Astrocyte of the spinal cord (primary cell): ENCODE results near the gene ABCA4.
A peak's percentile ranks its signal among the peaks of the same experiment; 100 is the strongest.

Experiments used
- DNase-seq: peaks from one replicate; pipeline ENCODE4 v3.0.0; 2011; ENCODE audit warnings: low read depth, low spot score
- H3K4me3 ChIP-seq: 2 replicates; pipeline ENCODE4 v1.5.1; 2011; ENCODE audit warnings: low read depth, mild to moderate bottlenecking, low read length, moderate library complexity
- CTCF ChIP-seq: IDR thresholded peaks from 2 replicates; pipeline ENCODE4 v1.5.1; 2012; ENCODE audit warnings: low read depth, mild to moderate bottlenecking, low read length, inconsistent platforms
- in situ Hi-C: cut with HindIII; loops from 2 replicates; pipeline ENCODE4 v1.10.0; 2017; ENCODE audit warnings: low sequenced_read_pairs

ABCA4 gene

GRCh38 chr1:93969371-93969770 lies 151.6 kb downstream of the ABCA4 start:
- no peak for TF ChIP-seq CTCF
- in situ Hi-C loops, result no loop called here
- no peak overlapping the region for H3K4me3 ChIP-seq

GRCh38 chr1:93967306-93967705 lies 153.6 kb downstream of the ABCA4 start:
- no peak overlapping the region for H3K4me3 ChIP-seq
- in situ Hi-C loops, result no loop called here
- TF ChIP-seq CTCF, result no peak
- no peak for DNase-seq

More at GRCh38 chr1:93969371-93969770, 151.6 kb downstream of the ABCA4 start:
- no peak for DNase-seq

- H3K4me3 ChIP-seq, result no peak overlapping the region
- no peak for DNase-seq
- TF ChIP-seq CTCF, result no peak
- in situ Hi-C loops, result no loop called here
Observed at GRCh38 chr1:93965888-93966287, 155.1 kb downstream of the ABCA4 start.

GRCh38 chr1:93965256-93965655 lies 155.7 kb downstream of the ABCA4 start:
- H3K4me3 ChIP-seq, result no peak overlapping the region
- TF ChIP-seq CTCF, result no peak
- in situ Hi-C loops, result no loop called here
- DNase-seq, result no peak

GRCh38 chr1:93964777-93965200 lies 156.2 kb downstream of the ABCA4 start:
- no peak for TF ChIP-seq CTCF
- H3K4me3 ChIP-seq, result no peak overlapping the region
- in situ Hi-C loops, result no loop called here
- peak; percentile 40 for DNase-seq

- H3K4me3 ChIP-seq, result no peak overlapping the region
- no peak for TF ChIP-seq CTCF
- peak; percentile 5 for DNase-seq
- in situ Hi-C loops, result no loop called here
Observed at GRCh38 chr1:93964096-93964776, 156.7 kb downstream of the ABCA4 start.

- no peak overlapping the region for H3K4me3 ChIP-seq
- no peak for TF ChIP-seq CTCF
- no peak for DNase-seq
- in situ Hi-C loops, result no loop called here
Observed at GRCh38 chr1:93963585-93963984, 157.4 kb downstream of the ABCA4 start.
